Parathyroid adenoma (tissue), 2 donors: ENCODE results near the gene C2CD3.

ENCODE experiments used
- H2AFZ ChIP-seq: fragments of 300-600 bp; sonication (generic); one replicate; pipeline ENCODE4 v1.7.0; 2017; ENCODE audit warnings: antibody characterized with exemption, mild to moderate bottlenecking
- H3K27ac ChIP-seq: fragments of 300-600 bp; sonication (generic); one replicate; pipeline ENCODE4 v1.7.0; 2017
- H3K27me3 ChIP-seq: fragments of 300-600 bp; sonication (generic); one replicate; pipeline ENCODE4 v1.7.0; 2017; ENCODE audit warnings: low read length; ENCODE audit not compliant: control insufficient read depth, insufficient read depth
- H3K36me3 ChIP-seq: fragments of 300-600 bp; sonication (generic); one replicate; pipeline ENCODE4 v1.7.0; 2017; ENCODE audit warnings: low read length; ENCODE audit not compliant: control insufficient read depth, insufficient read depth
- H3K4me1 ChIP-seq: fragments of 300-600 bp; sonication (generic); one replicate; pipeline ENCODE4 v1.7.0; 2017; ENCODE audit warnings: control low read depth
- H3K4me2 ChIP-seq: fragments of 300-600 bp; sonication (generic); one replicate; pipeline ENCODE4 v1.7.0; 2017; ENCODE audit warnings: low read length
- H3K4me3 ChIP-seq: fragments of 300-600 bp; sonication (generic); one replicate; pipeline ENCODE4 v1.7.0; 2017; ENCODE audit warnings: low read depth, low read length
- H3K79me2 ChIP-seq: fragments of 300-600 bp; sonication (generic); one replicate; pipeline ENCODE4 v1.7.0; 2017; ENCODE audit warnings: control low read depth
- H3K9ac ChIP-seq: fragments of 300-600 bp; sonication (generic); one replicate; pipeline ENCODE4 v1.7.0; 2017; ENCODE audit warnings: mild to moderate bottlenecking
- H3K9me3 ChIP-seq: fragments of 300-600 bp; sonication (generic); one replicate; pipeline ENCODE4 v1.7.0; 2017; ENCODE audit warnings: low read length; ENCODE audit not compliant: control insufficient read depth
- CTCF ChIP-seq: fragments of 300-600 bp; sonication (generic); IDR thresholded peaks from one replicate; pipeline ENCODE4 v1.7.0; 2017; ENCODE audit warnings: antibody characterized with exemption, mild to moderate bottlenecking
- donor health status: primary hyperparathyroidism.

Gene C2CD3

GRCh38 chr11:74100231-74100630, 70.6 kb downstream of the C2CD3 start:
- no peaks in the 10 kb centered on the region for H3K4me1 ChIP-seq
- no peaks in the 10 kb centered on the region for H3K79me2 ChIP-seq
- H3K36me3 ChIP-seq, result no peaks in the 10 kb centered on the region
- no peaks in the 10 kb centered on the region for H3K27me3 ChIP-seq
- no peak overlapping the region for H3K4me3 ChIP-seq
- no peak overlapping the region for H3K9ac ChIP-seq
- H2AFZ ChIP-seq, result no peak overlapping the region
- TF ChIP-seq CTCF, result no peak
- no peak overlapping the region for H3K27ac ChIP-seq
- H3K9me3 ChIP-seq, result no peaks in the 10 kb centered on the region
- H3K4me2 ChIP-seq, result no peak overlapping the region

- no peaks in the 10 kb centered on the region for H3K27me3 ChIP-seq
- H3K4me1 ChIP-seq, result no peaks in the 10 kb centered on the region
- no peaks in the 10 kb centered on the region for H3K9me3 ChIP-seq
- no peak overlapping the region for H3K9ac ChIP-seq
- H3K4me2 ChIP-seq, result no peak overlapping the region
- H2AFZ ChIP-seq, result no peak overlapping the region
- H3K36me3 ChIP-seq, result no peaks in the 10 kb centered on the region
- H3K79me2 ChIP-seq, result no peaks in the 10 kb centered on the region
- H3K4me3 ChIP-seq, result no peak overlapping the region
- TF ChIP-seq CTCF, result no peak
- no peak overlapping the region for H3K27ac ChIP-seq
Observed at GRCh38 chr11:74097686-74098237, 73.0 kb downstream of the C2CD3 start.

- Histone ChIP-seq H3K27me3 (no peaks in the 10 kb centered on the region), H3K9me3 (no peaks in the 10 kb centered on the region), H3K27ac (no peak overlapping the region), H2AFZ (no peak overlapping the region), H3K4me1 (no peaks in the 10 kb centered on the region), H3K36me3 (no peaks in the 10 kb centered on the region), H3K4me3 (no peak overlapping the region), H3K4me2 (no peak overlapping the region), H3K79me2 (no peaks in the 10 kb centered on the region), H3K9ac (no peak overlapping the region)
- TF ChIP-seq CTCF, result no peak
Observed at GRCh38 chr11:74094393-74094792, 76.4 kb downstream of the C2CD3 start.

GRCh38 chr11:74092425-74092824, 78.4 kb downstream of the C2CD3 start:
- no peak overlapping the region for H3K4me3 ChIP-seq

More at GRCh38 chr11:74092425-74092824, 78.4 kb downstream of the C2CD3 start:
- H3K9ac ChIP-seq, result no peak overlapping the region
- no peak for TF ChIP-seq CTCF
- H3K4me1 ChIP-seq, result no peaks in the 10 kb centered on the region
- H3K9me3 ChIP-seq, result no peaks in the 10 kb centered on the region
- no peak overlapping the region for H3K27ac ChIP-seq
- H3K4me2 ChIP-seq, result no peak overlapping the region
- H2AFZ ChIP-seq, result no peak overlapping the region
- H3K27me3 ChIP-seq, result no peaks in the 10 kb centered on the region
- no peaks in the 10 kb centered on the region for H3K36me3 ChIP-seq
- H3K79me2 ChIP-seq, result no peaks in the 10 kb centered on the region
